Central memory CD4-positive, alpha-beta T cell (primary cell): Measurements from ENCODE around the gene ANKRD2.
"Not testable (repeated sequence)": the region's sequence is repeated elsewhere in the genome, so short reads cannot be mapped to it uniquely, and the experiment has no call there.

Source experiments
- DNase-seq: peaks from one replicate; pipeline ENCODE4 v3.0.0; 2022

Gene ANKRD2

GRCh38 chr10:97573021-97573420 lies 442 bp downstream of the ANKRD2 start:
- DNase-seq = no peak

DNA sequence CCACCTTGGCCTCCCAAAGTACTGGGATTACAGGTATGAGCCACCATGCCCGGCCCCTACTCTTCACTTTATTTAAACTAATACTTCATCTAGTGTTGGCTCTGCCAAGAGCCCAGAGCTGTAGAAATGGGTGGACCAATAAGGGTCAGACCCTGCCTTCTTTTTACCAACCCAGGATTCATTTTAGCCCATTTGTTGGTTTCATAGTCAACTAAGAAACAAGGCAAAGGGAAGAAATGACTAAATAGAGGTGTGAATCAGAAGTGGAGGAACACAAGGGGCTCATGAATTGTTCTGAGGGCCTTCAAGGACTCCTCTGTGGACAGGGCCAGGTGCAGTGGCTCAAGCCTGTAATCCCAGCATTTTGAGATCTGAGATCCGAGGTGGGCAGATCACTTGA lies 1.1 kb downstream of the ANKRD2 start:
- DNase-seq = no peak

GRCh38 chr10:97574374-97575126 lies 2.0 kb downstream of the ANKRD2 start:
- DNase-seq = no peak

- no peak for DNase-seq
Observed at GRCh38 chr10:97575127-97575668, 2.6 kb downstream of the ANKRD2 start.

DNA sequence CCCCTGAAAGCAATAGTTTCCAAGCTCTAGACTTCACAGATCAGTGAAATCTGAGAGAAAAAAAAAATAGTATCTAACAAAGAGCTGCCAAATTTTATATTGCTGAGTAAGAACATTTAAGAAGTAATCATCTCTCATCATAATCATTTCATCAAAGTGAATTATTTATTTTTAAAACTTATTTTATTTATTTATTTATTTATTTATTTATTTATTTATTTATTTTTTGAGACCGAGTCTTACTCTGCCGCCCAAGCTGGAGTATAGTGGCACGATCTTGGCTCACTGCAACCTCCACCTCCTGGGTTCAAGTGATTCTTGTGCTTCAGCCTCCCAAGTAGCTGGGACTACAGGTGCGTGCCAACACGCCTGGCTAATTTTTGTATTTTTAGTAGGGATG lies 3.9 kb downstream of the ANKRD2 start:
- DNase-seq = not testable (repeated sequence)

GRCh38 chr10:97577701-97578100 lies 5.1 kb downstream of the ANKRD2 start:
- DNase-seq = no peak

DNA sequence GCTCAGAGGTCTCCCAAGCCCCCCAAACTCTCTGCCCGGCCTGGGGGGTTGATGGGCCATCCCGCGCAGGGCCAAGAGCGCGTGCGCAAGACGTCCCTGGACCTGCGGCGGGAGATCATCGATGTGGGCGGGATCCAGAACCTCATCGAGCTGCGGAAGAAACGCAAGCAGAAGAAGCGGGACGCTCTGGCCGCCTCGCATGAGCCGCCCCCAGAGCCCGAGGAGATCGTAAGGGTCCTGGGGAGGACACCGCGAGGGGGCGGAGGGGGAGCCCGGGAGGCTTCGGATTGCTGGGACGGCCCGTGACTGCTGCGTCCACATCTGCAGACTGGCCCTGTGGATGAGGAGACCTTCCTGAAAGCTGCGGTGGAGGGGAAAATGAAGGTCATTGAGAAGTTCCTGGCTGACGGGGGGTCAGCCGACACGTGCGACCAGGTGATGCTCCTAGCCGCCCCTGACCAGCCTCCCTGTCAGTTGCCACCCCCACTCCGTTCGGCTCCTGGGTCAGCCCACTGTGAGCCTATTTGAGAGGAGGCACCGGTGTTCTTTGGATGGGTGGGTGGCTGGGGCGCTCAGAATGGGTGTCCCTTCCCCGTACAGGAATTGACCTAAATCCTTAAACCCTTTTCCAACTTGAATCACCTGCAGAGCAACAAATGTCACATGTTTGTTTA lies 5.7 kb downstream of the ANKRD2 start:
- no peak for DNase-seq

GRCh38 chr10:97580421-97581367 lies 8.1 kb downstream of the ANKRD2 start:
- DNase-seq = no peak

DNA sequence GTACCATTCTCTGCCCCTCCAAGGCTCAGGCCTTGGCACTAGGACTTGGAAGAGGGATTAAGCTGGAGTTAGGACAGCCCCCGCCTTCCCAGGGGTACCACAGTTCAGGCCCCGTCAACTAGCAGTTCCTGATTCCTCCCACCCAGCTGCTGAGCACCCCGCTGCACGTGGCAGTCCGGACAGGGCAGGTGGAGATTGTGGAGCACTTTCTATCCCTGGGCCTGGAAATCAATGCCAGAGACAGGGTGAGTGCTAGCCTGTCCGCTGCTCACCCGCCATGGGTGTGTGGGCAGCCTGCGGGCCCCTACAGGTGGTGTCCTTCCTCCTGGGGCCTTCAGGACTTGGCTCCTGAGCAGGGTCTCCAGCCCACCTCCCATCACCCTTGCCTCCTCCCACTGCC lies 9.6 kb downstream of the ANKRD2 start:
- DNase-seq = no peak

DNA sequence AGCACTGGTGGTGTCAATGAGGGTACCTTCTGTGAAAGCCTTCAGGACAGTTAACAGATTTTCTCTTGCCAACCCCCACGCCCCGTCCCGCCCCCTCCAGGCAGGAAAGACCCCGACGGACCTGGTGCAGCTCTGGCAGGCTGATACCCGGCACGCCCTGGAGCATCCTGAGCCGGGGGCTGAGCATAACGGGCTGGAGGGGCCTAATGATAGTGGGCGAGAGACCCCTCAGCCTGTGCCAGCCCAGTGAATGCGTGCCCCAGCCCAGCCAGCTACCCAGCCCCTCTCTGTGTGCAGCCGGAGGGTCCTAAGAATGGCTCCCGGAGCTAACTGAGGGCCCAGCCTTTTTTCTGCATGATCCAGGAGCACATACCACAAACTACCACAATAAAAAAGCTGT lies 10.9 kb downstream of the ANKRD2 start:
- DNase-seq = no peak

DNA sequence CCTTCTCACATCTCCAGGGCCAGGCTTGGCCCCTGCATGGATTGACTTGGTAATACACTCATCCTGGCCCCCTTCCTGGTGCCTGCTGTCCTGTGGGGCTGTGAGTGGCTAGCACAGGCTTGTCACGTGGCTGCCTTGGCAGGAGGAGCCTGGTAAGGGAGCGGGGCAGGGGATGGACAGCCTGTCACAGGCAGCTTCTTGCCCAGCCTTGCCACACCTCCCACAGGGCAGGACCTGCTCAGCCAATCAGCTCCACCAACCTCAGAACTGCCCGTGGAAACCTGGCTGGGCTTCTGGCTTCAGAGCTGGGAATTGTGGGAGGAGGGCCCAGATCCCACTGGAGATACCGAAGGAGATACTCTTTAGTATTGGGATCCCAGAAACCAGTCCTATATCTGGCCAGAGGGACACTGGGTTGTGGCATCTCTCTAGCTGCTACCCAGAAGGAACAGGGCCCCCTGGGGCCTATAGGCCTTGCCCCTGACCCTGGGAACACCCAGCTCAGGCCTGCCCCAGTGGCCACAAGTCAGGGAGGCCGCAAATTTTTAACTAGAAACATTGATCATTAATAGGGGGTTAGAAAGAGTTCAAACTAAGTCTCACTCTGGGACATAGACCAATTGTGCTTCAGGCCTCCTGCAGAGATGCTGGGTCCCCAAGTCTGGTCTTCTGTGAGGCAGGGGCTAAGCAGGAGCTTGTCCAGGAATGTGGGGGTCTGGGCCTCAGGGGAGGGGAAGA lies 11.7 kb downstream of the ANKRD2 start, which contains the start of gene HOGA1:
TSS of gene HOGA1 (plus strand) at position 330 of the 738 bp plus-strand sequence. CDS start at position 645, 315 bp downstream.
- DNase-seq = no peak

DNA sequence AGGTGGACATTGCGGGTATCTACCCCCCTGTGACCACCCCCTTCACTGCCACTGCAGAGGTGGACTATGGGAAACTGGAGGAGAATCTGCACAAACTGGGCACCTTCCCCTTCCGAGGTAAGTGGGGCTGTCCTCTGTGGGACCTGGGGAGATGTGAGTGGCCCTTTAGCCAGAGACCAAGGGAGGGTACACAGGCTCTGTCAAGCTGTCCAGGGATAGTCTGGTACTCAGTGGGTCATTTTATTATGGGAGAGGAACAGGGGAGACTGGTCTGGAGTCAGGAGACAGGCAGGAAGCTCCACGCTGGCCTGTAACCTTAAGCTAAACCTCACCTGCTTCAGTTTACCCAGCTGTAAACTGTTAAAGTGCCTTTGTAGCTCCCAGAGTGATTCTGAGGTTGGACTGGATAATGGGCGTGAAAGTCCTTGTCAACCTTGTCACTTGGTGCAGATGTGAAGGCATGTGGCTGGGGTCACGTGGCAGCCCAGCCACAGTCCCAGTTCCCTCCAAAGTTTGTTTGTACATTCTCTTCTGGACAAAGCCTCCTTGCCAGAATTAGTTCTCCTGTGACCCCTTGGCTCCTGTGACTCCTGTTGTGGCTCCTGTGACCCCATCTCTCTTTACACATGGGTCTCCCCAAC lies 12.3 kb downstream of the ANKRD2 start:
- no peak for DNase-seq

DNA sequence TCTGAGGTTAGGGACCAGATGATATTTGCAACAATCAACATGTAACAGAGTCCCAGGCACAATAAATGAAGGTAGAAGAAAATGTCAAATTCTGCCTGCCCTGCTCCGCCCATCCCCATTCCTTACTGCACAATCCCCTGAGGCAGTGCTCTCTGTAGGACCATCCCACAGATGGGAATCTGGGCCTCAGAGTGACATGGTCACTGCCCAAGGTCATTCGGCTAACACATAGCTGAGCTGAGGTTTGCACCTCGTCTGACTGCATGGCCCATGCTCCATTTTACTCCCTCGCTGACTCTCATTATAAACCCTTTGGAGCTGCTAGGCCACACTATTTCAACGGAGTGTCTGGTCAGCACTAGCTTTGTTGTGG lies 12.8 kb downstream of the ANKRD2 start:
- DNase-seq = no peak

DNA sequence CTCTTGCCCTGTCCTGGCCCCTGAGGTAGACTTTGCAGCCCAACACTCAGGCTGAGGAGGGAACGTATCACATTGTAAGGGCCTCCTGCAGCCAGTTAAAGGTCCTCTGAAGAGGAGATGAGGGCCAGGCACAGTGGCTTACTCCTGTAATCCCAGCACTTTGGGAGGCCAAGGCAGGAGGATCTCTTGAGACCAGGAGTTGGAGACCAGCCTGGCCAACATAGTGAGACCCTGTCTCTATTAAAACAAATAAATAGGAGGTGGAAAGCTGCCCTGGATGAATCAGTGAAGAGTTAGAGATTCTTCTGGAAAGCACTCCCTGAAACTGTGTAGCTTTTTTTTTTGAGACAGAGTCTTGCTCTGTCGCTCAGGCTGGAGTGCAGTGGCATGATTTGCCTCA lies 14.6 kb downstream of the ANKRD2 start:
- DNase-seq = no peak

DNA sequence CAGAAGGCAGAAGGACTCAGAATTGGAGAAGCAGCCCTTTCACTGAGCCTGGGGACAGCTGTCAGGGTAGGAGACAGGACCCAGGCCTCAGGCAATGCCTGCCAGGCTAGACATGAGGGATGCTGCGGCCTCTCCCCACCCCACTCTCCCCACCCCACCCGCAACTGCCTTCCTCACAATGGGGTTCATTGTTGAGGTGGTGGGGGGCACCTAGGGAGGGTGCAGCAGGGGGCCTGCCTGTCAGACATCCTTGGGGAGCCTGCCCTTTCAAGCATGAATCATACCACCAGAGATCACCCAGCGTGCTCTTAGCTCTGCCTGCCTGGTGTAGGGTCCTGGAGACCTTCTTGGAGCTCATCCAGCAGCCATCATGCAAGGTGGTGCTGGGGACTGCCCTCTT lies 16.9 kb downstream of the ANKRD2 start, which contains the start of gene C10orf62:
TSS of gene C10orf62 (plus strand) at position 243 of the 400 bp plus-strand sequence. CDS start 177 bp downstream, outside the sequence.
- no peak for DNase-seq

- DNase-seq = no peak
Observed at GRCh38 chr10:97590082-97590747, 17.6 kb downstream of the ANKRD2 start.

GRCh38 chr10:97590748-97591495 lies 18.3 kb downstream of the ANKRD2 start:
- no peak for DNase-seq

- no peak for DNase-seq
Observed at GRCh38 chr10:97593421-97593820, 20.8 kb downstream of the ANKRD2 start.

- no peak for DNase-seq
Observed at GRCh38 chr10:97596101-97597082, 23.8 kb downstream of the ANKRD2 start.
